HG03575 (cell line): ENCODE measurements around the gene LRIT1.

Source experiments
- ATAC-seq: cut with Tn5 transposase; IDR thresholded peaks from one replicate; pipeline ENCODE4 v1.9.1; 2021; ENCODE audit not compliant: unreplicated experiment, insufficient number of reproducible peaks, low FRiP score; ENCODE audit errors: extremely low read depth

The LRIT1 gene

DNA sequence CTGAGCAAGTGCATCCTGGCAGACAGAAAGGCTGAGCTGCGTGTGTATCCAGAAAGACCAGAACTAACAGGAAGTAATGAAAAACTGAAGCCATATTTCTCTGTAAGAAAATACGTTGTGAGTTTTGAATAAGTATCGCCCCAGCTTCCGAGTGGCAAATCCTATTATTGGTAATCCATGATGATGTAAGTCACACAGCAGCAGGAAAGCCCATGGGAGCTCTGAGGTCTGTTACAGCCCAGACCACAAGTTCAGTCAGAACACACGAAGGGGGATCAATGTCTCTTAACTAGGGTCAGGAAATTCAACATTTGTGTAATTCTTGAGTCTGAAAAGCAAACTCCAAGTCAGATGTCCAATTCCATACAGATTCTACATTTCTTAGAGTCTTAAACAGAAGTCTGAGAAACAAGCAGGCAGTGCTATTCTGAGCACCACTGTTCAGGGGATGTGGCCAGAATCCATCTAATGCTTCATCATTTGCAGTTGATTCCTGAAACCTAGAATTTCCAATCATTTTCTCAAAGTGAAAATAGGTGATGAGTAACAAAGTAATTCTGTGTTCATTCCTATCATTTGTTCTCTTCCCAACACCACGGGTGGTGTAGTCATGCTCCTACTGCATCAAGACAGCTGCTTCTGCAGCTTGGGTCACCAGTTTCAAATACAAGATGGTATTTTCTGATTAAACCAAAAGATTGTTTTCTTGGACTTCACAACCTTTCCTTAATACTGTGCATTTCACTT is 15.7 kb downstream of the LRIT1 start, which contains the start of gene LRIT2:
Gene LRIT2, minus strand, starts transcription at position 118 of the 747 bp plus-strand sequence. Its CDS starts 24 bp downstream, at position 94.
- no peak for ATAC-seq

DNA sequence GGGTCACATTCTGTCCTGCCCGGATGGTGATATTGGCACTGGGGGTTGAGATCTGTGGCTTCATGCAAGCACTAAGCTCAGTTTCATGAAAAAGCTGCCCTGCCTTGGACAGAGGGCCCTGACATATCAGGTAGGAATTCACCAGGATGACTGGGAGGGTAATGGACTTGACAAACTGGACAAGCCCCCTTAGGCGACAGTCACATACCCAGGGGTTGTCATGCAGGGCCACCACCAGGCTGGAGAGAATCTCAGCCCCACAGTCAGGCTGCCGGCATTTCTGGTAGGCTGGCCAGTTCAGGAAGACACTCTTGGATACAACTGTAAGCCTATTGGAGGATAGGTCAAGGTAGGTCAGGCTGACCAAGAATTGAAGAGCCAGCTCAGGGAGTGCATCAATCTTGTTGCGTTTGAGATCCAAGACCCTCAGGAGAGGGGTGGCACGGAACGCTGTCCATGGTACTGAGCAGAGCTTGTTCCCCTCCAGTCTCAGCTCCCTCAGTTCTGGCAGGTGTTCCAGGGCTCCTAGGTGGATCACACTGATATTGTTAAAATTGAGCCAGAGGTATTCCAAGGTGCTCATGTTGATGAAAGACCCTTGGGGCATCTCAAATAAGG is 16.8 kb downstream of the LRIT1 start:
- ATAC-seq = no peak

DNA sequence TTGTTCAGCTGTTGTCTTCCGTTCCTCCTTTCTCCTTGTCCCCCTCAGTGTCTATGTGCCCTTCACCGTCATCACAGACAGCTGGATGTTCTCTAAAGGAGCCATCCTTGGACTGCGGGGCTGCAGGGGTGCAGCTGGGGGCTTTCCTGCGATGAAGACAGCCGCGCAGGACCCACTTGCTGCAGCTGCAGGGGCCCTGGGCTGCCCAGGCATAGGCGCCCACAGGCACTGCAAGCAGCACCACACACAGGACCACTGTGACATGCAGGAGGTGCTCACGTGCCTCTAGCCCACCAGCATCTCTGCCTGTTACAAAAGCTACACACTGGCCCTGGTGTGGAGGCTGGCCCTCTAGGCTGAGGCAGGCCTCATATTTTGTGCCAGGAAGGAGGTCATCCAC is 19.4 kb downstream of the LRIT1 start:
- no peak for ATAC-seq

DNA sequence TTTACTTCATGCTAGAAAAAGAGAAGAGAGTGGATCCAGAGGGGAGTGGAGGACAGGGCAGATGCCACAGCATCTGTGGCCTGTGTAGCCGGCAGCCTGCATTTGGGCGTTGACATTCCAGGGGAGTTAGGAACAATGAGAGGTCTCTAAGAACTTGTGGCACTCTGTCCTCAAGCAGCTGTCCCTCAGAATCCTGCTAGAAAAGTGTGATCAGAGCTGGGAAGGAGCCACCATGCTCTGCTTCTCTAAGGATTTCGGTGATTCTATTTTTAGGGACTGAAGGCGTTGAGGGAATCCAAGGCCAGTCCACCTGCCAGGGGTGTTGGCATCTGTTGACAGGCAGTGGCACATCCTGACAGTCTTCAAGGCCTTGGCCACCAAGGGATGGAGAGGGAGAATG is 23.6 kb downstream of the LRIT1 start:
- ATAC-seq = no peak

DNA sequence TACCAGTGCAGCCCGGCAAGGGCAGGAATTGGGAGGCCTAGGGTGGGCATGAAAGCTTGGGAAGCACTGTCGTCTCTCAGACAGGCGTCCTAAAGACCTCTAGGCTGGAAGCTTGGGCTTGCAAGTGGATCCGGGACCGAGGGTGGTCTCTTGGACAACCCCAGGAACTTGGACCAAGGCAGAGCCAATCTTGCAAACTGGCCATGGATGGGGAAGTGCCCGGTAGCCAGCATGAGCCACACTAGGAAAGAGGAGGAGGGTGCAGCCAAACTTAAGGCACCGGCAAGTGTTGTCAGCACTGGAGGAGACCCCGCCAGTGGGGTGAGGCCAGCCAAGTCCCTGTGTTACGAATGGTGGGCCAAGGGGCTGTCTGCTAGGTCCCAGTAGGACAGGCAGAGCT is 24.5 kb downstream of the LRIT1 start:
- ATAC-seq = no peak

DNA sequence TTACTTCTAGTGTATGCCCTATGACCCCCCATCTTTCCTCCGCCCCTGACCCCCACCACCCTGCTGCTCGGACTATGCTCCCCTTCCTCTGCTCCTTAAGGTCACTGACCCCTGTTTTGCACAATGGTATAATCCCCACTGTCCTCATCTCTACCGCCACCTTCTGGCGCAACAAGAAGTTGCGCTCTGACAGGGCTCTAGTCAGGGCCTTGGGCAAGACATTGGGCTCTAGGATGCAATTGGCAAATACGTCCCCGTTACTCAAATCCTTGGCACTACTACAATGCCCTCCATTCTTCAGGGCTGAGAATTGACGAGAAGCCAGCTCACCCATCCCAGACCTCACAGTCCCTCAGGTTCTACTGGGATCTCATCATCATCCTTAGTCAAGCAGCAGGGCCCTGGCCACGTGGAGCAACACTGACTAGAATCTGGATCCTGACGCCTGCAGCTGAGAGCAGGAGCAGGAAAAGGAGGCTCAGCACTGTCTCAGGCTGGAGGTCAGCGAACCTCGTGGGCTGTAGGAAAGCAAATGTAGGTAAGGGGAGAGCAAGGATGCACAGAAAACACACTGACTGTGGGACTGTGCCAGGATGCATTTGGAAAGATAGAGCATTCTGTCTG is 26.6 kb downstream of the LRIT1 start:
- peak; percentile 73 for ATAC-seq

DNA sequence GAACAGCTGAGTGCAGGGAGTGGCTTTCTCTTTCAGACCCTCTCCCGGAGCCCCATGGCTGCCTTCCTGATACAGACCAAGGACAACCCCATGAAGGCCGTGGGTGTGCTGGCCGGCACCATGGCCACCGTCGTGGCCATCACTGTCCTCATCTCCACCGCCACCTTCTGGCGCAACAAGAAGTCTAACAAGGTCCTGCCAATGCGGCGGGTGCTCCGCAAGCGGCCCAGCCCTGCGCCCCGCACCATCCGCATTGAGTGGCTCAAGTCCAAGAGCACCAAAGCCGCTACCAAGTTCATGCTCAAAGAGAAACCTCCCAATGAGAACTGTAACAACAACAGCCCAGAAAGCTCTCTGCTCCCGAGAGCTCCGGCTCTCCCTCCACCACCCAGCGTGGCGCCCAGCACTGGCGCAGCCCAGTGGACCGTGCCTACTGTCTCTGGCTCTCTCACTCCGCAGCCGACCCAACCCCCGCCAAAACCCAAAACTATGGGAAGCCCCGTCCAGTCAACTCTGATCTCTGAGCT is 27.2 kb downstream of the LRIT1 start:
- no peak for ATAC-seq

DNA sequence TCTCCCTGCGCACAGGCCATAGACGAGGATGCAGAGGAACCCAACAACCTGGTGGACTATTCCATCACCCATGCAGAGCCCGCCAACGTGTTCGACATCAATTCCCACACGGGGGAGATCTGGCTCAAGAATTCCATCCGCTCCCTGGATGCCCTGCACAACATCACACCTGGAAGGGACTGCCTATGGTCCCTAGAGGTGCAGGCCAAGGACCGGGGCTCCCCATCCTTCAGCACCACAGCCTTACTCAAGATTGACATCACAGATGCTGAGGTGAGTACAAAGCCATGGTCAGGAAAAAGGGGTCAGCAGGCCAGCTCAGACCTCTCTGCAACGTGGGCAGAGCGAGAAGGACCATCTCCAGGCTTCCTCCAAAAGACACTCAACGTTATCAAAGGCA is 28.3 kb downstream of the LRIT1 start:
- no peak for ATAC-seq

DNA sequence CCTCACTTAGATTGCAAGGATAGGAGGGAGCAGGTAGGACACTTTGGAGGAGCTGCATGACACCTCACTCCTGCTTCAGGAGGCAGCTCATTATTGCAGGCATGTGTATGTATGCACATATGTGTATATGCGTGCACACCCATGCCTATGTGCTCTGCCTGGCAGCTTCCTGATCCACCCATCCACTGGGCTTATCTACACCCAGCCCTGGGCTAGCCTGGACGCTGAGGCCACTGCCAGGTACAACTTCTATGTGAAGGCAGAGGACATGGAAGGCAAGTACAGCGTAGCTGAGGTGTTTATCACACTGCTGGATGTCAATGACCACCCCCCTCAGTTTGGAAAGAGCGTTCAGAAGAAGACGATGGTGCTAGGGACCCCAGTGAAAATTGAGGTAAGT is 29.3 kb downstream of the LRIT1 start:
- ATAC-seq = no peak

DNA sequence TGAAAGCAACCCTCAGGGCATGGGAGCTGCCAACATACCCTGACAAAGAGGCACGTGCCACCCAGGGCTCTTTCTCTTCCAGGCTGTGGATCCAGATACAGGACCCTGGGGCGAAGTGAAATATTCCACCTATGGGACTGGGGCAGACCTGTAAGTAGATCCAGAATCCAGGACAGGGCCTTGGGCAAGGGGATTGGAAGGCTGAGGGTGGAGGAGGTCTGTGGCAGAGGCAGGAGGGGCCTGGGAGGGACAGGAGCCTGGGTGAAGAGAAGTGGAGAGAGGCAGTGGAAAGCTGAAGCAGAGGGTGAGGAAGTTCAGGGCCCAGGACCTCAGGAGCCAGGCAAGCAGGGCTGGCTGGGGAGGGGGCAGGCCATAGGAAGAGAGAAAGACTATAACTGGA is 29.8 kb downstream of the LRIT1 start:
- no peak for ATAC-seq

DNA sequence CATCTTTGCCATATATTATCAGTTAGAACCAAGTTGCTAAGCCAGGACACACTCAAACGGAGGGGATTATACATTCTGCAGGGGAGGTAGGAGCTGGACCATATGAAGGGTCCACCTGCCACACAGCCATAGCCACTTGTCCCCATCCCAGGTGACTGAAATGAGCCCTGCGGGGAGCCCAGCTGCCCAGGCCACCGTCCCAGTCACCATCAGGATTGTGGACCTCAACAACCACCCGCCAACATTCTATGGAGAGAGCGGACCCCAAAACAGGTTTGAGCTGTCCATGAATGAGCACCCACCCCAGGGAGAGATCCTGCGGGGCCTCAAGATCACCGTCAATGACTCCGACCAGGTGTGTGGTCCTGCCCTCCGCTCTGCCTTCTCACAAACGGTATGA is 33.3 kb downstream of the LRIT1 start:
- ATAC-seq = no peak

DNA sequence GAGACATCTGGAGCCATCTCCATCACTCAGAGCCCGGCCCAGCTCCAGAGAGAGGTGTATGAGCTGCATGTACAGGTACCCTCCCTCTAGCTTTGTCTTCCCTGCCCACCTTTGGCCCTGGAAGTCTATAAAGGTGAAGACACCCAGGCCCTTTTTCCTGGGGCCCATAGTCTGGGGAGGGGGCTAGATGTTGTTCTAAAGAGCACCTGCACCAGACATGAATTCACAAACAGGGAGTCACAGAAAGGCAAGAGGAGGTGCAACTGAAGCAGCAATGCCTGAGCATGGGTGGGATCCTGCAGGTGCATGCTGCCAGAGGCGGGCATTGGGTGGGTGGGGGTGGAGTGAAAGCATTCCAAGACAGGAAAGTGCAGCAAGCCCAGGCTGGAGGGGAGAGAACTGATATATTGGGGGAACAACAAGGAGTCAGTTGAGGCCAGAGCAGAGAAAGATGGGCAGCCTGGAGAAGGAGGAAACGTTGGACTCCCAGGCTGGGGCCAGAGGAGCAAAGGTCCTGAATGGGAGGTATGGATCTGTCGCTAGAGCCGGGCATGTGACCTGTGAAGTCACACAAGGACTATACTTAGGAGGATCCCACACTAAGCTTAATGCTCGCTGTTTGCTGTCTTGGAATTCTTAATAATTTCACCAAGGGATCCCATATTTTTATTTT is 35.4 kb downstream of the LRIT1 start:
- no peak for ATAC-seq

DNA sequence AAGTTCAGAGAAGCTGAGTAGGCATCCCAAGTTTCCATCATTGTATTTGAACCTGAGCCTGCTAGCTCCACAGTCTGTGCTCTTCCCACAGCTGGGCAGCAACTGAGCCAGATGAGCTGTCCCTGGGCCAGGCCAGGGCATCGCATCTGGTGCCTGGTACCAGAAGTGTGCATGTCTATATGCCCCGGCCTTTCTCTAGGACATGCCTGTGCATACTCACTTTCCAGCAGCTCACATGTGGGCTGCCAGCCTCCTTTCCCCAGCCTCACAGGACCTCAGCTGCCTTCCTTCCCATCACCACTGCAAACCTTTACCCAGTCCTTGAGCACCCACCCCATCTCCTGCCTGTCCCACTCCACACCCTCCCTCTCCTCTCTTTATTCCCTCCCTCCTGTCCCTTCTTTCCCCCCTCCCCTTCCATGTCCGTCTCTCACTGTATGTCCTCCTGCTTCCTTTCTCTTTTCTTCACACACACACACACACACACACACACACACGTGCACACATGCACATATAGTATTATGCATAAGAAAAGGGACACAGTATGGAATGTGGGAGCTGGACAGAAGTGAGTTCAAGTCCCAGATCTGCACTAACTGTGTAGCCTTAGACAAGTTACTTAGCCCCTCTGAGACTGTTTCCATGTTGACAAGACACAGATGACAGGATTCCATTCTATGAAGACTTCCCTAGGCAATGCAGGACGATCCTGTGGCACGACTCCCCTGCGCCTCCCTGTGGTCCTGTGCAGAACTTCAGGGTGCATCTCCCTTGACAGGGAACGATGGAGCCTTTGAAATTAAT is 36.1 kb downstream of the LRIT1 start:
- no peak for ATAC-seq

DNA sequence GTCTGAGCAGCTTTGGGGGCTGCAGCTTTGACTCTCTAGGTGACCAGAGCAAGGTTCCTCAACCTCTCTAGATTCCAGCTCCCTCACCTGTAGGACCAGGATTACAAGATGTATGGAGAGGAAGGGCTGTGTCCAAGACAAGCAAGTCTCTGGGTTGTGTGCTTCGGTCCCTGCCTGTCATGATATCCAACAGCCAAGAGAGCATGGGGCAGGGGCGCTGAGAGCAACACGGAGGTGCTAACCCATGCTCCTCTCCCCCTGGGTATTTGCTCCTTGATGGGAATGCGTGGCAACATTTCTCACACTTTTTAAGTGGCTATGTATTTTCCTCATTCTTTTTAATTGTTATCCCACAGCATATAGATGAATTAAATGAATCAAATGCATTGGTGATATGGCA is 36.7 kb downstream of the LRIT1 start:
- no peak for ATAC-seq

DNA sequence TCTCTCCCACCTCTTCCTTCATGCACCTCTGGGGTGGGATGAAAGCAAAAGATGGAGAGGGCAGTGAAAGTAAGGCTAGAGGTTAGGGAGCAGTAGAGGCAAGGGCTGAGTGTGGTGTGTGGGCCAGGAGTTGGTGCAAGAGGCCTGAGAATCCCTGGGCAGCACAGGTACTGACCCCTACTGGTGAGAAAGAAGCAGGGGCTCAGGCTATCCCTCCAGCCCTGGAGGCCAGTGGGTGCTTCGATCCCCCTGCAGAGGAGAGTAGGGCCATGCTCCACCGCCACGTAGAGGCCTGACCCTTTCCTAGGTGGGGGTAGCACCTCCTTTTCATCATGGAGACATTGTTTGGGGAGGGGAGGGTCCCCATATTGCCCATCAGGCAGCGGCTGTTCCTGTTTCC is 37.2 kb downstream of the LRIT1 start:
- ATAC-seq = no peak

DNA sequence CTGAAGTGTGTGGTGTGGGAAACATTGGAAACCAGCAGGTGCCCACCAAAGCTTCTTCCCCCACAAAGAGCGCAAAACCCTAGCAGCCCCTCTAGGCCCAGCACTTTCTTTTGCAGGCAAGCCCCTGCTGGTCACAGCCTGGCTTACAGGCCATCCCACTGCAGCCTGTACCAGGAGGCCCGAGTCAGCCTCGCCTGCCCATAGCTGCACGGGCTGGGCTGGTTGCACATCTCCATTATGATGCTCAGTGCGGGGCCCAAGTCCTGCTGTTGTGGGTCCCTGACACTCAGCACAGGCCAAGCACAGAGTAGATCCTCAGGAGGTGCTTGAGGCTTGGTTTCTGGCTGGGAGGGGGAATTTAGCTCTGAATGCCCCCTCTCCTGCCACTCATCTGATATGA is 39.0 kb downstream of the LRIT1 start:
- no peak for ATAC-seq

DNA sequence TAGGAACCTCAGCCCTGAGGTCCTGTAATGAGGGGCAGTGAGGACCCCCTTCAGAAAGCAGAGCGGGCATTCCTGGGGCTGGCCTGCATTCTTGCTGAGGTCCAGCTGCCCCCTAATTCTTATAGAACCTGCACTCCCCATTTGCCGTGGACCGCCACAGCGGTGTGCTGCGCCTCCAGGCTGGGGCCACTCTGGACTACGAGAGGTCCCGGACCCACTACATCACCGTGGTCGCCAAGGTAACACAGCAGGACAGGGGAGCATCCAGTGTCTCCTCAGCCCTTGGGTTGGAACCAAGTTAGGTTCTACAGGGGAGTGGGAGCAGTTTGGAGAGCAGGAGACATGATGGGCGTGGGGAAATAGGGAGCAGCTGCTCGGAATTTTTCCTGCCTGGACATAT is 39.7 kb downstream of the LRIT1 start:
- no peak for ATAC-seq

DNA sequence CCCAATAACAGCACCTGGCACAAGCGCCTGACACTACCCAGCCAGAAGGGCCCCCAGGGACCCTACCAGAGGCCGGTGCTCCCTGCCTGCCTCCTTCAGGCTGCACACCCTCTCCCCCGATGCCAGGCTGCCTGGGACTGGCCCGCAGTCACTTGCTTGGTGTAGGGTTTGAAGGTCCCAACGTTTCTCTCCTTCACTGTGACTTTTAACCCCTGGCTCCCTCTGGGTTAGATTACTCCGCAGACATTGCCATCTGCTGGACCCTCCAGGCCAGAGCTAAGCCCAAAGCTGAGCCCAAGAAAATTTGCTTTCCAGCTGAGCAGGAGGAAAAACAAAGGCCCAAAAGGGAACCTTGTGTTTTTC is 40.1 kb downstream of the LRIT1 start:
- ATAC-seq = no peak
